Epithelial cell of prostate (primary cell): ENCODE measurements around the gene FOXD1.
A peak's percentile ranks its signal among the peaks of the same experiment; 100 is the strongest.

Source experiments
- DNase-seq: peaks from one replicate; pipeline ENCODE4 v3.0.0-alpha.2; 2011; ENCODE audit warnings: low read depth, low spot score
- H3K27ac ChIP-seq: fragments of 450-650 bp; 2 replicates; pipeline ENCODE4 v1.5.1; 2017; ENCODE audit warnings: mild to moderate bottlenecking

Gene FOXD1

GRCh38 chr5:73442996-73443627 lies 5.5 kb downstream of the FOXD1 start:
- DNase-seq: no peak
- H3K27ac ChIP-seq: no peak overlapping the region

- H3K27ac ChIP-seq: no peak overlapping the region
- no peak for DNase-seq
Observed at GRCh38 chr5:73442231-73442811, 6.3 kb downstream of the FOXD1 start.

GRCh38 chr5:73441378-73441777 lies 7.2 kb downstream of the FOXD1 start:
- no peak for DNase-seq
- H3K27ac ChIP-seq: no peak overlapping the region

GRCh38 chr5:73440262-73440661 lies 8.3 kb downstream of the FOXD1 start:
- no peak overlapping the region for H3K27ac ChIP-seq
- no peak for DNase-seq

- no peak for DNase-seq
- no peak overlapping the region for H3K27ac ChIP-seq
Observed at GRCh38 chr5:73438645-73439470, 9.7 kb downstream of the FOXD1 start.

- no peak overlapping the region for H3K27ac ChIP-seq
Observed at GRCh38 chr5:73437777-73438644, 10.6 kb downstream of the FOXD1 start.

GRCh38 chr5:73437101-73437776 lies 11.3 kb downstream of the FOXD1 start:
- peak overlapping the region; percentile 33 for H3K27ac ChIP-seq
- no peak for DNase-seq

More at GRCh38 chr5:73437777-73438644, 10.6 kb downstream of the FOXD1 start:
- no peak for DNase-seq

GRCh38 chr5:73436535-73437100 lies 12.0 kb downstream of the FOXD1 start:
- no peak for DNase-seq
- peak overlapping the region; percentile 33 for H3K27ac ChIP-seq

GRCh38 chr5:73435759-73436534 lies 12.6 kb downstream of the FOXD1 start:
- no peak for DNase-seq
- no peak overlapping the region for H3K27ac ChIP-seq

GRCh38 chr5:73434907-73435306 lies 13.7 kb downstream of the FOXD1 start:
- no peak for DNase-seq
- H3K27ac ChIP-seq: no peak overlapping the region

- DNase-seq: no peak
- no peak overlapping the region for H3K27ac ChIP-seq
Observed at GRCh38 chr5:73434461-73434860, 14.1 kb downstream of the FOXD1 start.

GRCh38 chr5:73433982-73434342 lies 14.6 kb downstream of the FOXD1 start:
- no peak overlapping the region for H3K27ac ChIP-seq
- DNase-seq: no peak

- DNase-seq: no peak
- H3K27ac ChIP-seq: no peak overlapping the region
Observed at GRCh38 chr5:73433272-73433981, 15.2 kb downstream of the FOXD1 start.

- no peak overlapping the region for H3K27ac ChIP-seq
Observed at GRCh38 chr5:73431204-73431851, 17.2 kb downstream of the FOXD1 start.

GRCh38 chr5:73426034-73426433 lies 22.5 kb downstream of the FOXD1 start:
- no peak overlapping the region for H3K27ac ChIP-seq
- DNase-seq: no peak

More at GRCh38 chr5:73431204-73431851, 17.2 kb downstream of the FOXD1 start:
- no peak for DNase-seq

- H3K27ac ChIP-seq: no peak overlapping the region
- no peak for DNase-seq
Observed at GRCh38 chr5:73424556-73424977, 24.0 kb downstream of the FOXD1 start.

- H3K27ac ChIP-seq: no peak overlapping the region
- DNase-seq: no peak
Observed at GRCh38 chr5:73422164-73422563, 26.4 kb downstream of the FOXD1 start.

GRCh38 chr5:73420666-73421065 lies 27.9 kb downstream of the FOXD1 start:
- H3K27ac ChIP-seq: no peak overlapping the region
- DNase-seq: no peak
